ENCODE data around the gene ABCA1. TPM values are rescaled to one million over a fixed set of nuclear protein-coding genes. Genes with fewer than 3 reads are reported as not detected.
"Not testable (repeated sequence)": the region's sequence is repeated elsewhere in the genome, so short reads cannot be mapped to it uniquely, and the experiment has no call there.

Gene ABCA1
- total RNA-seq, 1 experiment from 2014 or later: 0.04 TPM

GRCh38 chr9:104856413-104856941 is 71.5 kb downstream of the ABCA1 start:
- Histone ChIP-seq H3K36me3 (no peaks in the 10 kb centered on the region), H3K27me3 (no peaks in the 10 kb centered on the region), H3K27ac (no peak overlapping the region), H3K9me3 (replicated peaks) (no peaks in the 10 kb centered on the region), H3K4me1 (no peaks in the 10 kb centered on the region; the same call in 1 of the 2 replicates), H3K4me3 (no peak overlapping the region)
- no peak for DNase-seq

- Histone ChIP-seq H3K9me3 (replicated peaks) (no peaks in the 10 kb centered on the region), H3K27me3 (no peaks in the 10 kb centered on the region), H3K4me1 (no peaks in the 10 kb centered on the region; the same call in 1 of the 2 replicates), H3K36me3 (no peaks in the 10 kb centered on the region), H3K27ac (no peak overlapping the region), H3K4me3 (no peak overlapping the region)
- no peak for DNase-seq
Measured at GRCh38 chr9:104855807-104856206, 72.1 kb downstream of the ABCA1 start.

GRCh38 chr9:104855258-104855657 is 72.7 kb downstream of the ABCA1 start:
- DNase-seq; H3K4me1 ChIP-seq; H3K4me3 ChIP-seq; H3K36me3 ChIP-seq; H3K27me3 ChIP-seq; H3K9me3 ChIP-seq (replicated peaks); H3K27ac ChIP-seq: not testable (repeated sequence)

GRCh38 chr9:104854613-104855012 is 73.3 kb downstream of the ABCA1 start:
- Histone ChIP-seq H3K4me1 (no peaks in the 10 kb centered on the region; the same call in 1 of the 2 replicates), H3K4me3 (no peak overlapping the region)
- DNase-seq: no peak

GRCh38 chr9:104853683-104854082 is 74.3 kb downstream of the ABCA1 start:
- Histone ChIP-seq H3K27ac (no peak overlapping the region), H3K36me3 (no peaks in the 10 kb centered on the region), H3K27me3 (no peaks in the 10 kb centered on the region), H3K4me1 (no peaks in the 10 kb centered on the region; the same call in 1 of the 2 replicates), H3K4me3 (no peak overlapping the region), H3K9me3 (replicated peaks) (no peaks in the 10 kb centered on the region)
- no peak for DNase-seq

More at GRCh38 chr9:104854613-104855012, 73.3 kb downstream of the ABCA1 start:
- no peaks in the 10 kb centered on the region for H3K27me3 ChIP-seq
- H3K9me3 ChIP-seq (replicated peaks): no peaks in the 10 kb centered on the region
- H3K36me3 ChIP-seq: no peaks in the 10 kb centered on the region
- no peak overlapping the region for H3K27ac ChIP-seq

GRCh38 chr9:104853159-104853558 is 74.8 kb downstream of the ABCA1 start:
- Histone ChIP-seq H3K4me3 (no peak overlapping the region), H3K9me3 (replicated peaks) (no peaks in the 10 kb centered on the region), H3K27ac (no peak overlapping the region), H3K27me3 (no peaks in the 10 kb centered on the region), H3K4me1 (no peaks in the 10 kb centered on the region; the same call in 1 of the 2 replicates), H3K36me3 (no peaks in the 10 kb centered on the region)
- no peak for DNase-seq

GRCh38 chr9:104851546-104851920 is 76.4 kb downstream of the ABCA1 start:
- DNase-seq: no peak
- Histone ChIP-seq H3K9me3 (replicated peaks) (no peaks in the 10 kb centered on the region), H3K4me1 (no peaks in the 10 kb centered on the region; the same call in 1 of the 2 replicates), H3K36me3 (no peaks in the 10 kb centered on the region), H3K27ac (no peak overlapping the region), H3K4me3 (no peak overlapping the region), H3K27me3 (no peaks in the 10 kb centered on the region; the same call in 1 of the 2 replicates)

GRCh38 chr9:104850786-104851545 is 77.0 kb downstream of the ABCA1 start:
- no peak overlapping the region for H3K27ac ChIP-seq
- no peaks in the 10 kb centered on the region for H3K9me3 ChIP-seq (replicated peaks)
- H3K4me3 ChIP-seq: no peak overlapping the region
- DNase-seq: no peak
- H3K27me3 ChIP-seq: peaks cover 5% of the 10 kb centered on the region; the same call in 1 of the 2 replicates
- H3K36me3 ChIP-seq: no peaks in the 10 kb centered on the region
- H3K4me1 ChIP-seq: no peaks in the 10 kb centered on the region; the same call in 1 of the 2 replicates

GRCh38 chr9:104849023-104849422 is 78.9 kb downstream of the ABCA1 start:
- Histone ChIP-seq H3K27ac (no peak overlapping the region), H3K27me3 (peaks cover 7% of the 10 kb centered on the region; the same call in 1 of the 2 replicates), H3K4me1 (no peaks in the 10 kb centered on the region; the same call in 1 of the 2 replicates), H3K4me3 (no peak overlapping the region), H3K9me3 (replicated peaks) (no peaks in the 10 kb centered on the region), H3K36me3 (no peaks in the 10 kb centered on the region)
- DNase-seq: no peak

GRCh38 chr9:104844710-104845109 is 83.2 kb downstream of the ABCA1 start:
- Histone ChIP-seq H3K9me3 (replicated peaks) (no peaks in the 10 kb centered on the region), H3K27ac (no peak overlapping the region), H3K4me1 (no peaks in the 10 kb centered on the region), H3K36me3 (no peaks in the 10 kb centered on the region), H3K27me3 (peaks cover 7% of the 10 kb centered on the region; the same call in 1 of the 2 replicates), H3K4me3 (no peak overlapping the region)
- DNase-seq: no peak

GRCh38 chr9:104843644-104844240 is 84.2 kb downstream of the ABCA1 start:
- Histone ChIP-seq H3K27ac (no peak overlapping the region), H3K4me3 (no peak overlapping the region), H3K27me3 (peaks cover 7% of the 10 kb centered on the region; the same call in 1 of the 2 replicates), H3K9me3 (replicated peaks) (no peaks in the 10 kb centered on the region), H3K36me3 (no peaks in the 10 kb centered on the region), H3K4me1 (no peaks in the 10 kb centered on the region)
- peak in 1 of 2 experiments; percentile 30 for DNase-seq

- no peak overlapping the region for H3K27ac ChIP-seq
- H3K4me1 ChIP-seq: no peaks in the 10 kb centered on the region
- peaks cover 7% of the 10 kb centered on the region; the same call in 1 of the 2 replicates for H3K27me3 ChIP-seq
- H3K36me3 ChIP-seq: no peaks in the 10 kb centered on the region
- H3K4me3 ChIP-seq: no peak overlapping the region
- DNase-seq: no peak
- H3K9me3 ChIP-seq (replicated peaks): no peaks in the 10 kb centered on the region
Measured at GRCh38 chr9:104842698-104843097, 85.3 kb downstream of the ABCA1 start.

GRCh38 chr9:104841601-104842141 is 86.3 kb downstream of the ABCA1 start:
- H3K27ac ChIP-seq: no peak overlapping the region
- peaks cover 10% of the 10 kb centered on the region for H3K27me3 ChIP-seq
- no peaks in the 10 kb centered on the region for H3K36me3 ChIP-seq

GRCh38 chr9:104838958-104839357 is 89.0 kb downstream of the ABCA1 start:
- no peaks in the 10 kb centered on the region for H3K36me3 ChIP-seq
- H3K27me3 ChIP-seq: peaks cover 10% of the 10 kb centered on the region; the same call in 1 of the 2 replicates
- H3K4me1 ChIP-seq: no peaks in the 10 kb centered on the region
- no peak for DNase-seq
- H3K27ac ChIP-seq: no peak overlapping the region
- no peak overlapping the region for H3K4me3 ChIP-seq
- H3K9me3 ChIP-seq (replicated peaks): no peaks in the 10 kb centered on the region

More at GRCh38 chr9:104841601-104842141, 86.3 kb downstream of the ABCA1 start:
- no peaks in the 10 kb centered on the region for H3K4me1 ChIP-seq
- DNase-seq: no peak
- no peaks in the 10 kb centered on the region for H3K9me3 ChIP-seq (replicated peaks)
- H3K4me3 ChIP-seq: no peak overlapping the region

- Histone ChIP-seq H3K27ac (no peak overlapping the region), H3K4me3 (no peak overlapping the region), H3K27me3 (peaks cover 10% of the 10 kb centered on the region; the same call in 1 of the 2 replicates), H3K9me3 (replicated peaks) (no peaks in the 10 kb centered on the region), H3K36me3 (no peaks in the 10 kb centered on the region), H3K4me1 (no peaks in the 10 kb centered on the region)
- DNase-seq: no peak
Measured at GRCh38 chr9:104836767-104837166, 91.2 kb downstream of the ABCA1 start.

Measured in SJCRH30 (cell line).